Dermis lymphatic vessel endothelial cell (primary cell): ENCODE results near the gene IFI44L. TPM values are rescaled to one million over a fixed set of nuclear protein-coding genes. Genes with fewer than 3 reads are reported as not detected.

ENCODE experiments used
- total RNA-seq: library from RNA; depleted of rRNA; stranded (reverse); fragments of >200 nt; gene quantifications from 2 replicates; pipeline ENCODE4 v1.2.1, GENCODE V29; 2014

The IFI44L gene
- total RNA-seq: 0.11 TPM in 1 of 2 replicates, not detected in the other

GRCh38 chr1:78619803-78620579 lies at the start of gene IFI44L:
TSS of gene IFI44L (plus strand) at chr1:78620448. CDS start at chr1:78627916, 7,468 bp downstream.

DNA sequence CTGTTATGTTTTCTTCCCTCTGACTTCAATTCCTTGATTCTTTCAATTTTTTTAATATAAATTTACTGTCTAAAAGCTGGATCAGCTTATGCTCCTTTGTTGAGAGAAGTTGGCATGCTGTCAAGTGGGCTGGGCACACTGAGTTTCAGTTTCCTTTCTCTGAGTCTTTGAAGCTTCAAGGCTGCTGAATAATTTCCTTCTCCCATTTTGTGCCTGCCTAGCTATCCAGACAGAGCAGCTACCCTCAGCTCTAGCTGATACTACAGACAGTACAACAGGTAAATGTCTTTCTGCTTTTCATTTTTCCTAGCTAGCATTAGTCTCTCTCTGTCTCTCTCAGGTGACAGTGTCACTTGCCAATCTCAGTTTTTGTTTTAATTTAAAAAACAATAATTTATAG lies 29.4 kb downstream of the IFI44L start, which contains the start of gene IFI44:
TSS of gene IFI44 (plus strand) at position 204 of the 400 bp plus-strand sequence. CDS start 365 bp downstream, outside the sequence.

Other genes with a start within 250 kb of the IFI44L start
- 0.09 and 0.11 TPM in 2 replicates for gene PTGFR, start 129.5 kb upstream of the IFI44L start, total RNA-seq
- gene IFI44, start 29.4 kb downstream of the IFI44L start, total RNA-seq: 7.6 and 37.0 TPM in 2 replicates